Trophoblast cell (in vitro differentiated cells and primary cell): ENCODE results near the gene DZANK1.

ENCODE experiments used
- DNase-seq, 2 donors: peaks; one replicate each; pipeline ENCODE4 v3.0.0-alpha.2; 2016
- H2AFZ ChIP-seq: 2 replicates; pipeline ENCODE4 v1.6.1; 2013; ENCODE audit warnings: low read length, moderate library complexity, mild to moderate bottlenecking; ENCODE audit not compliant: insufficient read depth, poor library complexity
- H2AK5ac ChIP-seq: 2 replicates; pipeline ENCODE4 v1.6.1; 2013; ENCODE audit warnings: mild to moderate bottlenecking, low read length
- H2BK120ac ChIP-seq: 2 replicates; pipeline ENCODE4 v1.6.1; 2013; ENCODE audit warnings: low read length, mild to moderate bottlenecking, moderate library complexity; ENCODE audit not compliant: insufficient read depth, poor library complexity
- H2BK12ac ChIP-seq: 2 replicates; pipeline ENCODE4 v1.6.1; 2013; ENCODE audit warnings: mild to moderate bottlenecking, low read length, moderate library complexity
- H2BK5ac ChIP-seq: 2 replicates; pipeline ENCODE4 v1.6.1; 2013; ENCODE audit warnings: low read length, low read depth, moderate library complexity, mild to moderate bottlenecking; ENCODE audit not compliant: poor library complexity
- H3K14ac ChIP-seq: 2 replicates; pipeline ENCODE4 v1.6.1; 2013; ENCODE audit warnings: mild to moderate bottlenecking, low read length
- H3K18ac ChIP-seq: 2 replicates; pipeline ENCODE4 v1.6.1; 2013; ENCODE audit warnings: mild to moderate bottlenecking, low read length
- H3K23ac ChIP-seq: 2 replicates; pipeline ENCODE4 v1.6.1; 2013; ENCODE audit warnings: low read length
- H3K27ac ChIP-seq: 2 replicates; pipeline ENCODE4 v1.5.1; 2013; ENCODE audit warnings: low read depth, mild to moderate bottlenecking, inconsistent platforms, low read length, moderate library complexity
- H3K27me3 ChIP-seq: 2 replicates; pipeline ENCODE4 v1.6.1; 2013; ENCODE audit warnings: inconsistent platforms, mild to moderate bottlenecking, low read length, moderate library complexity; ENCODE audit not compliant: insufficient read depth
- H3K36me3 ChIP-seq, 2 experiments: 1 replicate in 1 of 2; 2 replicates in 1 of 2; pipeline ENCODE4 v1.6.1; 2013; ENCODE audit warnings: low read length in 2 of 2, mild to moderate bottlenecking in 2 of 2, moderate library complexity in 1 of 2; ENCODE audit not compliant: insufficient read depth in 2 of 2, control insufficient read depth in 1 of 2
- H3K4ac ChIP-seq: 2 replicates; pipeline ENCODE4 v1.6.1; 2013; ENCODE audit warnings: low read depth, mild to moderate bottlenecking, low read length, moderate library complexity
- H3K4me1 ChIP-seq, 2 experiments: 1 replicate in 1 of 2; 2 replicates in 1 of 2; pipeline ENCODE4 v1.6.1; 2013; ENCODE audit warnings: low read length in 2 of 2, mild to moderate bottlenecking in 2 of 2, moderate library complexity in 1 of 2; ENCODE audit not compliant: insufficient read depth in 2 of 2, control insufficient read depth in 1 of 2
- H3K4me2 ChIP-seq: 2 replicates; pipeline ENCODE4 v1.6.1; 2013; ENCODE audit warnings: inconsistent platforms, mild to moderate bottlenecking, low read length, moderate library complexity
- H3K4me3 ChIP-seq: 2 replicates; pipeline ENCODE4 v1.5.1; 2013; ENCODE audit warnings: mild to moderate bottlenecking, low read depth, low read length, inconsistent platforms
- H3K79me1 ChIP-seq: one replicate; pipeline ENCODE4 v1.6.1; 2013; ENCODE audit warnings: low read length
- H3K79me2 ChIP-seq: 2 replicates; pipeline ENCODE4 v1.6.1; 2013; ENCODE audit warnings: low read length, mild to moderate bottlenecking; ENCODE audit not compliant: control insufficient read depth, insufficient read depth, poor library complexity
- H3K9ac ChIP-seq: 2 replicates; pipeline ENCODE4 v1.6.1; 2013; ENCODE audit warnings: mild to moderate bottlenecking, low read length
- H3K9me3 ChIP-seq: 2 replicates; pipeline ENCODE4 v1.6.1; 2013; ENCODE audit warnings: low read depth, mild to moderate bottlenecking, control low read depth, inconsistent platforms, low read length; ENCODE audit not compliant: insufficient read depth
- H4K12ac ChIP-seq: 2 replicates; pipeline ENCODE4 v1.6.1; 2013; ENCODE audit warnings: low read depth, mild to moderate bottlenecking, low read length, moderate library complexity
- H4K8ac ChIP-seq: 2 replicates; pipeline ENCODE4 v1.6.1; 2013; ENCODE audit warnings: low read depth, mild to moderate bottlenecking, low read length, moderate library complexity
- H4K91ac ChIP-seq: one replicate; pipeline ENCODE4 v1.6.1; 2013; ENCODE audit warnings: low read depth, mild to moderate bottlenecking, low read length, moderate library complexity
- WGBS: extraction: QIAGEN DNeasy Blood & Tissue Kit; methylation state at CpG from one replicate; pipeline ENCODE4 v1.1.7; 2013; ENCODE audit warnings: missing lambda C conversion rate; ENCODE audit not compliant: insufficient read length, insufficient coverage; ENCODE audit errors: extremely low coverage; 5-methylcytosine and 5-hydroxymethylcytosine counted together

The DZANK1 gene

GRCh38 chr20:18414140-18414539 is 52.7 kb downstream of the DZANK1 start:
- Histone ChIP-seq H3K27me3 (no peaks in the 10 kb centered on the region), H4K91ac (no peak overlapping the region), H3K14ac (no peak overlapping the region), H3K27ac (no peak overlapping the region), H3K79me1 (no peaks in the 10 kb centered on the region), H3K4me2 (no peak overlapping the region), H3K4ac (no peak overlapping the region), H3K9ac (no peak overlapping the region), H2BK120ac (no peak overlapping the region), H3K18ac (no peak overlapping the region), H4K8ac (no peak overlapping the region), H3K4me1 (no peaks in the 10 kb centered on the region), H3K4me3 (no peak overlapping the region), H4K12ac (no peak overlapping the region), H3K79me2 (no peaks in the 10 kb centered on the region), H2BK12ac (no peak overlapping the region), H3K9me3 (no peaks in the 10 kb centered on the region), H2AK5ac (no peak overlapping the region), H2BK5ac (no peak overlapping the region), H3K23ac (no peak overlapping the region), H2AFZ (no peak overlapping the region), H3K36me3 (no peaks in the 10 kb centered on the region)
- no CpG with 5 or more reads among the region's 5 CpGs for WGBS
- no peak for DNase-seq

DNA sequence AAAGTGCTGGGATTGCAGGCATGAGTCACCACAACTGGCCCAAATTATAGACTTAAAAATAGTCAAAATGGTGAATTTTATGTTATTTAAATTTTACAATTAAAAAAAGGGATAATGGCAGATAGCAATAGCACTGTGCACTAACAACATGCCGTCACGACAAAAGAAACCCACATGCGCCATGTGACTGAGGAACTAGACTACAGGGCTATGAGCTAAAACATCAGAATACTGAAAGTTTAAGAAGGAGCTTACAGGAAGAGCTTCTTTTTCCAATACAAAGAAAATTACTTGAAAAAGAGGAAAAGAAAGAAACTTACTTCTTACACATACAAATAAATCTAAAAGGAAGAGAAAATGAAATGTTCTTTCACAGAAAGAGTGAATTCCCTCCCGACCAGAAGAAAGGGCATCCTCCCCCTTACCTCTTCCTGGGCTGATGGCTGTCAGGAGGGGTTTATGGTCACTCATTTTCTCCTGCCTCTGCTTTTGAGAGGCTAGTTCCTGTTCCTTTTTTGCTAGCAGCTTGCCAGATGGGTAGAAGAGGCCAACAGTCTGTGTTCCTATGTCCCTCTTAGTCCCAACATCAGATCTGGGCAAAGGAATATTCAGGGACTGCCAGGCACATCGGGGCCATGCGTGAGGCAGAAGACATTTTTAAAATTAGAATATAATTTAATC is 54.5 kb downstream of the DZANK1 start:
- no peak for DNase-seq
- Histone ChIP-seq H3K4me3 (no peak overlapping the region), H3K79me2 (no peaks in the 10 kb centered on the region), H4K91ac (no peak overlapping the region), H3K79me1 (no peaks in the 10 kb centered on the region), H3K14ac (no peak overlapping the region), H2BK5ac (no peak overlapping the region), H2AFZ (no peak overlapping the region), H3K27me3 (no peaks in the 10 kb centered on the region), H3K9me3 (no peaks in the 10 kb centered on the region), H3K27ac (no peak overlapping the region), H3K4me1 (no peaks in the 10 kb centered on the region), H3K23ac (no peak overlapping the region), H2AK5ac (no peak overlapping the region), H4K12ac (no peak overlapping the region), H2BK120ac (no peak overlapping the region), H3K9ac (no peak overlapping the region), H4K8ac (no peak overlapping the region), H3K36me3 (no peaks in the 10 kb centered on the region), H3K18ac (no peak overlapping the region), H3K4ac (no peak overlapping the region), H2BK12ac (no peak overlapping the region), H3K4me2 (no peak overlapping the region)
- no CpG with 5 or more reads among the region's 6 CpGs for WGBS

DNA sequence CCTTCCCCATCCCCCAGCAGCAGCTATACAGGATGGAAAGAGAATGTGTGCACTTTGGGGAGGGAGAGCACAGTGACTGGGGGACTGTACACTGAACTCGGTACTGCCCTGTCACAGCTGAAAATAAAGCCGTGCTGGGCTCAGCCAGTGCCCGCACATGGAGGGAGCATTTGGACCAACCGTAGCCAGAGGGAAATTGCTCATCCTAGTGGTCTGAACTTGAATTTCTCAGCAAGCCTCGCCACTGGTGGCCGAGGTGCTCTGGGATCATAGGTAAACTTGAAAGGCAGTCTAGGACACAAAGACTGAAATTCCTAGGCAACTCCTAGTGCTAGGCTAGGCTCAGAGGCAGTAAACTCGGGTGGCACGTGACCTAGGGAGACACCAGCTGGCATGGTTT is 61.0 kb downstream of the DZANK1 start:
- Histone ChIP-seq H3K27ac (no peak overlapping the region), H2BK120ac (no peak overlapping the region), H3K79me2 (no peaks in the 10 kb centered on the region), H3K9ac (no peak overlapping the region), H3K14ac (no peak overlapping the region), H4K12ac (no peak overlapping the region), H3K4me3 (no peak overlapping the region), H3K4me2 (no peak overlapping the region), H2BK12ac (no peak overlapping the region), H3K18ac (no peak overlapping the region), H3K4me1 (peaks cover 0 to 3% of the 10 kb centered on the region in 2 experiments), H2BK5ac (no peak overlapping the region), H3K9me3 (peaks cover 2% of the 10 kb centered on the region), H3K79me1 (no peaks in the 10 kb centered on the region), H2AK5ac (no peak overlapping the region), H3K36me3 (no peaks in the 10 kb centered on the region), H3K23ac (no peak overlapping the region), H4K8ac (no peak overlapping the region), H2AFZ (no peak overlapping the region), H3K4ac (no peak overlapping the region), H3K27me3 (no peaks in the 10 kb centered on the region), H4K91ac (no peak overlapping the region)
- DNase-seq: no peak
- no CpG with 5 or more reads among the region's 8 CpGs for WGBS

- Histone ChIP-seq H4K91ac (no peak overlapping the region), H3K79me2 (no peaks in the 10 kb centered on the region), H3K4ac (no peak overlapping the region), H3K9ac (no peak overlapping the region), H4K8ac (no peak overlapping the region), H3K36me3 (no peaks in the 10 kb centered on the region), H3K27ac (no peak overlapping the region), H3K23ac (no peak overlapping the region), H3K79me1 (no peaks in the 10 kb centered on the region), H3K14ac (no peak overlapping the region), H3K18ac (no peak overlapping the region), H2AFZ (no peak overlapping the region), H2BK5ac (no peak overlapping the region), H2BK120ac (no peak overlapping the region), H3K4me2 (no peak overlapping the region), H2BK12ac (no peak overlapping the region), H3K4me3 (no peak overlapping the region), H3K4me1 (peaks cover 0 to 3% of the 10 kb centered on the region in 2 experiments), H3K9me3 (peaks cover 2% of the 10 kb centered on the region), H2AK5ac (no peak overlapping the region), H4K12ac (no peak overlapping the region), H3K27me3 (no peaks in the 10 kb centered on the region)
- DNase-seq: no peak
- WGBS: no CpG with 5 or more reads among the region's 2 CpGs
These were observed 62.7 kb downstream of the DZANK1 start for GRCh38 chr20:18404172-18404571.
